NT2/D1 (cell line): ENCODE data around the gene KCNJ10.

ENCODE experiments used
- SUZ12 ChIP-seq: IDR thresholded peaks from 2 replicates; pipeline ENCODE4 v1.6.1; 2011; ENCODE audit not compliant: insufficient read length, insufficient read depth; ENCODE audit errors: extremely low read depth
- YY1 ChIP-seq: IDR thresholded peaks from 2 replicates; pipeline ENCODE4 v1.6.1; 2011; ENCODE audit not compliant: insufficient read length, insufficient read depth
- ZNF274 ChIP-seq: IDR thresholded peaks from 2 replicates; pipeline ENCODE4 v1.6.1; 2011; ENCODE audit warnings: mild to moderate bottlenecking, low read depth, low read length

GRCh38 chr1:160101717-160102522 lies 32.0 kb upstream of the KCNJ10 start:
- no peak for TF ChIP-seq YY1
- TF ChIP-seq SUZ12: no peak
- TF ChIP-seq ZNF274: no peak
